HG03139 (cell line): ENCODE results near the gene CCDC88A.
"Not testable (repeated sequence)": the region's sequence is repeated elsewhere in the genome, so short reads cannot be mapped to it uniquely, and the experiment has no call there.

Source experiments
- ATAC-seq: cut with Tn5 transposase; IDR thresholded peaks from one replicate; pipeline ENCODE4 v1.9.1; 2021; ENCODE audit not compliant: unreplicated experiment

Gene CCDC88A

DNA sequence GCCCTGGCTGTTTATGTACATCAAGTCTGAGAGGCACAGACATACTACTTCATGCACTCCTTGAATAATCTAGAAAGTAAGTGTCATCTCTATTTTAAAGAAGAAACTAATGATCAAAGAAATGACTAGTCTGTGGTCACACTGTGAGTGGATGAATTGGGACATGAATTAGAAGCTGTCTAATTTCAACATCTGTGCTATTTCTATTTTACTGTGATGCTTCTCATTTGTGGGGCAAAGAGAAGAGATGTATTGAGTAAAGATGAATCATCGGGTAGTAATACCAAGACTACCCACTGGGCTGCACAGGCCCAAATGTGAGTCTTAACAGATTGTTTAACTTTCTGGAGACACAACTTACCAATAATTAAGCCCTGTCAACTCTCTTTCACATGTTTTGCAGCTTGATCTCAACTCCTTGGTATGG, 108.2 kb downstream of the CCDC88A start:
- peak; percentile 92 for ATAC-seq

DNA sequence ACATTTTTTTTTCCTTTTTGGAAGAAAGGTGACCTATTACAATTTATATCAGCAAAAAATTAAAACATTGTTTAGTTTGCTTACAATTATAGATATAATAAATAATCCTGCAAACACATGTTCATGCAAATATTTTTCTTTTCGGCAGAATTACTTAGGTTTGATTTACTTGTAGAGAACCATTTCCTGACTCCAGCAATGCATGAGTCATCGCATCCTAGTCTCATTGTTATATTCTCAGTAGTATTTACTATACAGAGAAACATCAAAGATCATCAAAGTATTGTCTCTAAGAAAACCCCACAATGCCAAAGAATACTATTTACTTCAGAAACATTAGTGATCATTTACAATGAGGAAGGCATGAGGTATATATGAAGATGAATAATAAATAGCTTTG, 110.2 kb downstream of the CCDC88A start:
- no peak for ATAC-seq

DNA sequence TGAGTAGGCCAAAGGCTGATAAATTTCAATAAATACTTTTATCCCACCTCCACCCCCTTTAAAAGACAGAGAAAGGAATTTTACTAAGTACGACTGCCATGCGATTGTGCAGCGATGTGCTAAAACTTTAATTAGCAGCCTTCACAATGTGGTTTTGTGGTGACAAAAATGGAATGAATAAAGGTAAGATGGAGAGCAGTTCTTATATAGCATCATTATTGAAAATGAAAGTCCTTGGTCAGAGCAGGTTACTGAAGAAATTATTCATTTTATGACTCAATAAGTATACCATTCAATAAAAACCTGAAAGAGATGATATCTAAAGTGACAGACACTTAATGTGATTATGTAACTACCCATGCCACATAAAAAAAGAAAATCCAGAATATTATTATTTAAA, 117.4 kb downstream of the CCDC88A start:
- peak; percentile 77 for ATAC-seq

DNA sequence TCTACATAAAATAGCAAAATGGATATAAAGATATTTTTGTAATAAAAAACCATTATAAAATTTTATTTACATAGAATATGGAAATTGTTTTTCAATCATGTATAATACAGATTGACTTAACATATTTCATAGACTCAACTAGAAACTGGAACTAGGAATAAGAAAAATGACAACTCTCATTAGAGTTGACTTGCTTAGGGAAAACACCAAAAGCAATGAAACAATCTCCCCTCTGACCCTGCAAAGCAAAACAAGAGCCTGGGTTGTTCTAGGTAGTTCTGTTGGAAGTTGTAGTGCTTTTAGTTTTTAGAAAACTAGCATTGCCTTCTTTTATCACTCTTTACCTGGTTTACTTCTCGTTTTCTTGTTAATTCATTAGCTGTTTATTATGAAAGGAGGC, 118.4 kb downstream of the CCDC88A start:
- no peak for ATAC-seq

DNA sequence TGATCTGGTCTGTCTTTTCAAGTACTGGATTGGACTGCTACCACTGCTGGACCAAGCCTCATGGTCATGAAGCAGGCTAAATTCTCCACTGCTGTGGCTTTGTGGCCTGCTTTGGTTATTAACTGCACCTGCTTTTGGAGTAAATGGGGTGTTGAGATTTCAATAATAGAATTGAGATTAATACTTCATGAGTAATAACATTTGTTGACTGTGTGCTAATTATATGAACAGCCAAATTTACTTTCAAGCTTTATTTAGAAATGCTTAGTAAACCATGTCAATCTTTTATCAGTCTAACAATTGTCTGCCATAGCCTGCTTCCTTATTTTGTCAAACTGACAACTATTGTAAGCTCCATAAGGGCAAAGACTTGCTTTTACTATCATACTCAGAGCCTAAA, 123.3 kb downstream of the CCDC88A start:
- no peak for ATAC-seq

DNA sequence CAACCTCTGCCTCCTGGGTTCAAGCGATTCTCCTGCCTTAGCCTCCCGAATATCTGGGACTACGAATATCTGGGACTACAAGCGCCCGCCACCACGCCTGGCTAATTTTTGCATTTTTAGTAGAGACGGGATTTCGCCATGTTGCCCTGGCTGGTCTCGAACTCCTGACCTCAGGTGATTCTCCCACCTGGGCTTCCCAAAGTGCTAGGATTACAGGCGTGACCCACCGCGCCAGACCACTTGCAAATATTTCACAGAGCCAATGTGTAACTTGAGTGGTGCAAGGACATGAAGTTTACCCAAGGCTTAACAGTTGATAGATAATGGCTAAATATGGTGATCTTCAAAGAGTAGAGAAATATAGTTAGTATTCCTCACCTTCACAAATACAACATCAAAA, 136.6 kb downstream of the CCDC88A start:
- ATAC-seq: no peak

DNA sequence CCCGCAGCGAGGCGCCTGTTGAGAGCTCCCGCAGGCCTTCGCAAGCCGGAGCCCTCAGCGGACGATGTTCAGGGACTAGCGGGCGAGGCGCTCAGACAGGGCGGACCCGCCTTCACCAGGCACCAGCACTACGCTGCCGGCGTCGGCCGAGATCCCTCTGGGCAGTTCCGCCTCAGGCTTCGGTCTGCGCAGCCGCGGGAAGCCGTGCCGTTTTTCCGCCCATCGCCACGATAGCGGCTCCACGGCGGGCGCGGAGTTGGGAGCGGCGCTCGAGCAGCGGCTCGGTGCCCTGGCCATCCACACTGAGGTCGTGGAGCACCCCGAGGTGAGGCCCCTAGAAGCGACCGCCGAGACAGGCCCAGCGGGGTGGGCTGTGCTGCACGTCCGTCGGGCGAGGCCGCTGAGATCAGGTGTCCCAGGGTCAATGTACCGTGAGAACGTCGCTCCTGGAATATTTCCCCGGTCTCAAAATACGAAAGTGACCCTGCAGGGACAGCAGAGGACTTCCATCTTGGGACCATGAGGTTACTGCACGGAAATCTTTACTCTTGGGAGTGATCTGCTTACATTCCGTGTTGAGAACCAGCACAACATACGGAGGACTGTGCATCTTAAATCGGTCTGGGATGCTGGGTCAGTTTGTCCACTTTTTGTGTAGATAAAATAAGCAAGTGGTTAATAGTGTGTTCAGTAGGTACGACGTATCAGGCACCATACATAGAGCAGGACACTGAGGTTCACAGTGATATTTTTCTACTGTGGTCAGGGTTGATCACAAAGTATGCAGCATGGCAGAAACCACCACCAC, 137.3 kb downstream of the CCDC88A start:
- ATAC-seq: peak; percentile 98

DNA sequence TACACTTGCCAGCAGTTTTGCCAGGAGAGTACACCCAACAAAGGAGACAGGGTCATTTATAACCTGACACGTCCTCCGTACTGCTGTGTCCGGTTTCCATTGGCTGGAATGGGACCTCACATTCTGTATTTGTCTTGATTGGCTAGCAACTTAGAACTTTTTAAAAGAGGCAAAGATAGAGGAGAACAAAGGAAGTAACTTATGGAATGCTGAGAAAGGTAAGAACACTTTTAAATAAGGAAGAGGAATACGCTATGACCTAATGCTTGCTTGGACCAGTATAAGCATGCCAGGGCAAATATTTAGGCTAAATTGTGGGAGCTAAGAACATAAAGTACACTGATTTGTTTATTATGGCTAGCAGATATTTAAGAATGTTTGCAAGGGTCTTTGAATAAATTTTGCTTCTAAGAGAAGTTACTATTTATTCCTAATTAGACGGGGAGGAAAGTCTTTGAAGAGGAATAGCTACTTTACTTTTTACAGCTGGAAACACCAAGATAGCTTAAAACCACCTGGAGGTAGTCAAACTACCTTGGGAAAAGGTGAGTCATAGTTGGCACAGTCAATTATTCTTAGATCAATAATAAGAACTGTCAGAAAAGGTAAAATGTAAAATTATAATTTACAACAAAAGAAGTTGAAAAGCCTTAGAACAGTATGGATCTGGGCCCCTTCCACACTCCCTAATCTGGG, 138.7 kb downstream of the CCDC88A start:
- ATAC-seq: not testable (repeated sequence)

DNA sequence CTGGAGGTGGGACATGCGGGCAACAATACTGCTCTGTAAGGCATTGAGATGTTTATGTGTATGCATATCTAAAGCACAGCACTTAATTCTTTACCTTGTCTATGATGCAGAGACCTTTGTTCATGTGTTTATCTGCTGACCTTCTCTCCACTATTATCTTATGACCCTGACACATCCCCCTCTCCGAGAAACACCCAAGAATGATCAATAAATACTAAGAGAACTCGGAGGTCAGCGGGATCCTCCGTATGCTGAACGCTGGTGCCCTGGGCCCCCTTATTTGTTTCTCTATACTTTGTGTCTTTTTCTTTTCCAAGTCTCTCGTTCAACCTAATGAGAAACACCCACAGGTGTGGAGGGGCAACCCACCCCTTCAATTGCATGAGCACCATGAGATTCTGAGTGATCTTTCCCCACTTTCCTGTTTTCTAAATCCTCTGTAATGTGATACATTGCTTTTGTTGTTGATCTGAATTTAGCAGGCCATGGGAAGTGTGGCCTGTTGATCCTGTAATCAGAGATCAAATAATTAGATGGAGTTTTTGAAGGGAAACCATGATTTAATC, 139.7 kb downstream of the CCDC88A start:
- ATAC-seq: not testable (repeated sequence)

DNA sequence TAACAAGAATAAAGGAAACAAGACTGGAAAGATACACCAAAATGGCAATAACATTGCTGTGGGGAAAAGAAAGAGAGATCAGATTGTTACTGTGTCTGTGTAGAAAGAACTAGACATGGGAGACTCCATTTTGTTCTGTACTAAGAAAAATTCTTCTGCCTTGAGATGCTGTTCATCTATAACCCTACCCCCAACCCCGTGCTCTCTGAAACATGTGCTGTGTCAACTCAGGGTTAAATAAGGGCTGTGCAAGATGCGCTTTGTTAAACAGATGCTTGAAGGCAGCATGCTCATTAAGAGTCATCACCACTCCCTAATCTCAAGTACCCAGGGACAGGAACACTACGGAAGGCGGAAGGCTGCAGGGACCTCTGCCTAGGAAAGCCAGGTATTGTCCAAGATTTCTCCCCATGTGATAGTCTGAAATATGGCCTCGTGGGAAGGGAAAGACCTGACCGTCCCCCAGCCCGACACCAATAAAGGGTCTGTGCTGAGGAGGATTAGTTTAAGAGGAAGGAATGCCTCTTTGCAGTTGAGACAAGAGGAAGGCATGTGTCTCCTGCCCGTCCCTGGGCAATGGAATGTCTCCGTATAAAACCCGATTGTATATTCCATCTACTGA, 140.3 kb downstream of the CCDC88A start:
- not testable (repeated sequence) for ATAC-seq

DNA sequence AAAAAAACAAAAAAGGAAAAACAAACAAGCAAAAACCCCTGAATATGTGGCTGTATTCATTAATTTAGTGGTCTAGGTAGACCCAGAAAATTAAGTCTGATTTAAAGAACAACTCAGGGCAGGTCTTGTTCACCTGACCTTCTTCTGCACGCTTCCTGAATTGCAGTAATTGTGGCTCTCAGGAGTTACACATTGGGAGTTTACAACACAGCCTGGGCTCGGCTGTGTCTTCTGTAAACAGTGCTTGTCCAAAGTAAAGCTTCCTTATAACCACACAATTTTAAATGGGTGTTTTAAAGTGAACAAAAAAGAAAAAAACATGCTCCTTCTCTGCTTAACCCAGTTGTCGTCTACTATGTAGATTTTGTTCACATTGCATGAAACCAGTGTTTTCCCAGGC, 142.3 kb downstream of the CCDC88A start:
- no peak for ATAC-seq

DNA sequence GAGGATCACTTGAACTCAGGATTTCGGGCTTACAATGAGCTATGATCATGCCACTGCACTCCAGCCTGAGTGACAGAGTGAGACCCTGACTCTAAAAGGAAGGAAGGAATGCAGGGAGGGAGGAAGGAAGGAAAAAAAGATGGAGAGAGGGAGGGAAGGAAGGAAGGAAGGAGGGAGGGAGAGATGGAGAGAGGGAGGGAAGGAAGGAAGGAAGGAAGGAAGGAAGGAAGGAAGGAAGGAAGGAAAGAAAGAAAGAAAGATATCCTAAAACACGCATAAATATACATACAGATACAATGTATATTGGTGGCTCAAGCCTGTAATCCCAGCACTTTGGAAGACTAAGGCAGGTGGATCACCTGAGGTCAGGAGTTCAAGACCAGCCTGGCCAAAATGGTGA, 145.3 kb downstream of the CCDC88A start:
- ATAC-seq: not testable (repeated sequence)

DNA sequence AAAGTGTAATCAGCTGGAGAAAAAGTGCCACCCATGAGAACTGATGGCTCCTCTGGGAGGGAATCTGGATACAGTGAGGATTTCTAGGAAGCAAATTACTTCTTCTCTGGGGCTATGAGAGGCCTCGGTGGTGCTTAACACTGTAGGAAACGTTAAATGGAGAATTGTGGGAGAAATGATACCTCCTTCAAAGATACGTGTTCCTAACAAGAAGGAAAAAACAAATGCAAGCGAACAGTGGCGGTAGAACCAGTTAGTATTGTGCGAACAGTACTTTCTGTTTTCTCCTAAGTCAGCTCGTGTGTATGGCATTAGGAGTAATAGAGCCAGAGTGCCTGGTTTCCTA, 150.0 kb downstream of the CCDC88A start:
- no peak for ATAC-seq

DNA sequence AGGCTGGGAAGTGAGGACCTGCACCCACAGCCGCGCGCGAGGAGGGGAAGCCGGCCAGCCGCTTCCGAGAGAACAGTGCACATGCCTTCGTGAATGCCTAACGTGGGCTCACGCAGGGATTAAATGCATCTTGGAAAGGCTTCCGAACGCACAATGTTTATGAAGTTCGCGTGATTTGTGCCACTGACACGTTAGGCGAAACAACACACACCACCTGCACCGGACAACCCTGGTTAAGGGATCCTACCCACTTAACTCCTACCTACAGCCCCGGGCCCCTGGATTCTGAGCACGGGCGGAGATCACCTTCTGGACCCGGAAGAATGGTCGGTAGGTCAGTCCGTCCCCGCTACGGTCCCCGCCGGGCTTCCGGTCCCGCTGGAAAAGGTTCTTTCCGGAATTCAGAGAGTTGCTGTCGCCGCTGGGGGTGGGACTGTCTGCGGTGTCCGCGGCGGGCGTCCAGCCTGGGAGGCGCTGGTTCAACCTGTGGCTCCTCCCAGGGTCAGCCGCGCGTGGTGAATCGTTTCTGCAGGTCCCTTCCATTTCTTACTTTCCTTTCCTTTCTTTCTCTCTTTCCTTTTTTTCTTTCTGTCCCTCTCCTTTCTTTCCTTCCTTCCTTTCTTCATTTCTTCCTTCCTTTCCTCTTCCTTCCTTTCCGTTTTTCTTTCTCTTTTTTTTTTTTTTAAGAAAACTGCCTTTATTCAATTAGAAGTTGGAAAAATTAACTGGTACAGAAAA, 150.6 kb downstream of the CCDC88A start, which contains the start of gene MTIF2:
Gene MTIF2 (minus strand): TSS at position 325 of the 738 bp plus-strand sequence. CDS start 5,373 bp downstream, outside the sequence.
- peak; percentile 96 for ATAC-seq

DNA sequence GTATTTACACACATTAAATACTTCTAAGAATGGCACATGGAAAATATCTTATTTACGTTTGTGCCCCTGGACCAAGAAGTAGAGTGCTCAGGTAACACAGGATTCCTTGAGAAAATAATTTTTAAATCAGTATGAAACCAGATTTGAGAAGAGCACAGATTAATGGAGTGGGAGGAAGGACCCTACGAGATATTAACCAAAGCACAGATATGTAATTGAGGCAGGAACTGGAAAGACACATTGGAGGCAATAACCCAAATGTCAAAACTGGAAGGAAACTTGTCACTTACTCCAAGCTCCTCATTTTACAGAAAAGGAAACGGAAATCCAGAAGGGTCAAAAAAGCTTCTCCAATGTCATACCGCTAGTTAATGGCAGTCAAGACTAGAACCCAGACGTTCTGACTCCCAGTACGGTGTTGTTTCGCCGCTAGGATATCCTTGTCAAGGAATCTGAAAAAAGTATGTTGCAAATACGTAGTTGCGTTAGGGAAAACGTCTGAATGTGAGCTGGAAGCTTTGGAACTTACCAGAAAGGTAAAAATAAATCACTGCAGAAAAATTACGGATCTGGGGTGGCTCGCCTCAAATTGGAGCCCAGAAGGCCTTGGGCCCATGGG, 151.3 kb downstream of the CCDC88A start:
- ATAC-seq: no peak

DNA sequence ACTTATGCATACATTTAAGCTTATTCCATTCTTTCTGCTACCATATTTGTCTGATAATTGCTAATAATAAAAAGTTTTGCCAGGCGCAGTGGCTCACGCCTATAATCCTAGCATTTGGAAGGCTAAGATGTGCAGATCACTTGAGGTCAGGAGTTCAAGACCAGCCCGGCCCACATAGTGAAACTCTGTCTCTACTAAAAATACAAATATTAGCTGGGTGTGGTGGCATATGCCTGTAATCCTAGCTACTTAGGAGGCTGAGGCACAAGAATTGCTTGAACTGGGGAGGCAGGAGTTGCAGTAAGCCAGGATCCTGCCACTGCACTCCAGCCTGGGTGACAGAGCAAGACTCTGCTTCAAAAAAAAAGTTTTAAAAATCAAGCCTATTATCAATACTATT, 160.1 kb downstream of the CCDC88A start:
- ATAC-seq: not testable (repeated sequence)

DNA sequence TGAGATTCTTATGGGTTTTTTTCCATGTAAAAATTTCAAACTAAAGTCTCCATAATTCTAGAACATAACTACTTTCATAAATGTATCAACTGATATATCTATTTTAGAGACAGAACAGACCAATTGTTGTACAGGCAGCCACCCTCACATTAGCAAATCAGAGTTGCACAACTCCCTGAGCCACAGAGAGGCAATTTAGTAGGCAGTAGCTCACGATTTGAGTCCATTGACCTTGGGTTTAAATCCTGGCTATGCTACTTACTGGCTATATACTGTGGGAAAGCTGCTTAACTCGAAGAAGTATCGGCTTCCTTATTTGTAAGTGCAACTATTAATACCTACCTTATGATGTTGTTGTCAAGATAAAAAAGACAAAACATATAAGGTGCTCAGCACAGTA, 166.8 kb downstream of the CCDC88A start:
- no peak for ATAC-seq

DNA sequence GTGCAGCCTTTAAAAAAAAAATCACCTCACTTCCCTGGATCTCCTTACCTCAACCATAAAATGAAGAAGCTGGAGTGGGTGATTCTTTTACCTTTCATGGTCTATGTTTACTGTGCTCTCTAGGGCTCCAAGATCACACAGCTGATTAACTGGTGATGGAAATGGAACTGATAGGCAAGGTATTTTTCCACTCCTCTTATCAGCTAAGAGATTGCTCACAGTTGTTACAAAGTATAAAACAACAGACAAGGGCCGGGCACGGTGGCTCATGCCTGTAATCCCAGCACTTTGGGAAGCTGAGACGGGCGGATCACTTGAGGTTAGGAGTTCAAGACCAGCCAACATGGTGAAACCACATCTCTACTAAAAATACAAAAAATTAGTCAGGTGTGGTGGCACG, 172.6 kb downstream of the CCDC88A start:
- ATAC-seq: no peak

DNA sequence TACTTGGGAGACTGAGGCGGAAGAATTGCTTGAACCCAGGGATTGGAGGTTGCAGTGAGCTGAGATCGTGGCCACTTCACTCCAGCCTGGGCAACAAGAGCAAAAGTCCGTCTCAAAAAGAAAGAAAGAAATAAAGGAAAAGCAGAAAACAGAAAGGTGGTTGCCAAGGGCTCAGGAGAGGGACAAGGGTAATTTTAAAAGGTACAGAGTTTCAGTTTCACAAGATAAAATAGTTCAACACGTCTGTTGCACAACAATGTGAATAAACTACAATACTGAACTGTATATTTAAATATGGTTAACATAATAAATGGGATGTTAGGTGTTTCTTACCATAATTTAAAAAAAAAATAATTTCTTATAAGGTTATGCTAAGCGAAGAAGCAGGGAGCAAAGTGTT, 174.2 kb downstream of the CCDC88A start:
- ATAC-seq: no peak

DNA sequence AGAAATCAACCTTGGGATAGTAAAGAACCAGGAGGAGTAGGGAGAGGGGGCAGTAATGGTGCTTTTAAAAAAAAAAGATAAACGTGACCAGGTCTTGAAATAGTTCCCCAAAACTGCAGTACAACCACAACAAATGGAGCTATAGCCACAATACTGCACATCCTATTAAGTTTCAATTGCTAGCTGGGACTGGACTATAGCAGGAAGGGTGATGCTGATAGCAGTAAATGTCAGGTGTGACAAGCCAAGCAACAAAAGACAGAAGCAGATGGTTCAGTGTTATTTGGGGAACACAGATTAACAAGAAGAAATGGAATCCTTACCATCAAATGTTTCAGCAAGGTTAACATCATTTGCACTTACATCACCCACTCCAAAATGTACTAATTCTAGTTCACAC, 177.0 kb downstream of the CCDC88A start:
- no peak for ATAC-seq
